HG02981 (cell line): ENCODE results near the gene CLDN5.
"Not testable (repeated sequence)": the region's sequence is repeated elsewhere in the genome, so short reads cannot be mapped to it uniquely, and the experiment has no call there.

ENCODE experiments used
- ATAC-seq: cut with Tn5 transposase; IDR thresholded peaks from one replicate; pipeline ENCODE4 v1.9.1; 2021; ENCODE audit warnings: mild to moderate bottlenecking, moderate library complexity; ENCODE audit not compliant: unreplicated experiment

Gene CLDN5

DNA sequence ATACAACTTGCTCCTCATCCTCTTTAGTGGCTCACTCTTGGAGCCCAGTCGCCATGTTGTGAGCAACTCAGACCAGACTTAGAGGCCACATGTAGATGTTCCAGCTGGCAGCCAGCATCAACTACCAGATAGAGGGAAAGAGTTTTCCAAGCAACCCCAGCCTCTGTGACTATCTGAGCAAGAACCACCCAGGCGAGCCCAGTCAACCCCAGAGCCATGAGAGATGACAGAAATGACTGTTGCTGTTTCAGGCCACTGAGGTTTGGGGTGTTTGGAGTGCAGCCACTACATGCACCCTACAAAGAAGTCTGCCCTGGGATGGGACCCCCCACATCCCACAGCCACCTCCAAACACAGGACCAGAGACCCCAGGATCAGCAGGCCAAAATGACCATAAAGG lies 24.8 kb upstream of the CLDN5 start:
- no peak for ATAC-seq

GRCh38 chr22:19548427-19548826 lies 24.2 kb upstream of the CLDN5 start:
- ATAC-seq = not testable (repeated sequence)

GRCh38 chr22:19547620-19548019 lies 23.4 kb upstream of the CLDN5 start:
- no peak for ATAC-seq

- no peak for ATAC-seq
These were observed 22.5 kb upstream of the CLDN5 start for GRCh38 chr22:19546680-19547079.

GRCh38 chr22:19545935-19546207 lies 21.7 kb upstream of the CLDN5 start:
- ATAC-seq = no peak

DNA sequence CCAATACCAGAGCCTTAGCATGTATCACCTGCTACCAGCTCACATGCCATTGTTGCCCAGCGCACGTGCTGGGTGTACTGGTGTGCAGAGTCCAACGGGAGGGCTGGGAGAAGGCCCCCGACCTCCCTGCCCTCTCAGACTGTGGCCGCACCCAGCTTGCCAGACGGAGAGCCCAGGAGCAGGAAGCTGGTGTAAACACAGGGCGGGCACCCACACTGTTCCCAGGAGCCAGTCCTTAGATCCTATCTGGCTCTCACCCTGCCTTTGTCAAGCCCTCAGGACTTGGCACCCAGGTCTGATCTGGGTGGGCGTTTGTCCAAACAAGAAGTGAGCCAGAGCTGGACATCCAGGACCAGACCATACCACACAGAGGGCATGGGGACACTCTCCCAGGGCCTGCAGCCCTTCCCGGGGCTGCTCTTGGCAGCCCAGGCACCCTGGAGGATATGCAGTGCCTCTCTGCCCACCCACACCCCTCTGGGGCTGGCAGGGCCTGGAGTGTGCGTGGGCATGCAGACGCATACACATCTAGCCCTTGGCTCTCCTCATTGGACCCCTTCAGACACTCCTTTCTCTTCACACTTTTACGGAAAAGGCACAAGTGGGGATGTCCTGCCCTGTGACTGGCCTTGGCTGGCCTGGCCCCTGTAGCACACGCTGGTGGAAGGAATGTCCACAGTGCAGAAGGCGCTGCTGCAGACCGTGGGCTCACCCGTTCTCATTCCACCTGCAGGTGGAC lies 19.9 kb upstream of the CLDN5 start:
- ATAC-seq = no peak

DNA sequence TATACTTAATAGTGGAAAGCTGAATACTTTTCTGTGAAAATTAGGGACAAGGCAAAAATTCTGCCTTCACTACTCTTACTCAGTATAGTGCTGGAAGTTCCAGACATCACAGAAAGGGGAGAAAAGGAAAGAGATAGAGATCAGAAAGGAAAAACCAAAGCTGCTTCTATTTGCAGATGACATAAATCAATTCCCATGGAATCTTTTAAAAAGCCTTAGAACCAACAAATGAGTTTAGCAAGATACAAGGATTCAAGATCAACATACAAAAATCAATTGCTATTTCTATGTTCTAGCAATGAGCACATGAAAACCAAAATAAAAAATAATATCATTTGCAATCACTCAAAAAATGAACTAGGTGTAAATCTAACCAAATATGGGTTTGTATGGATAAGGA lies 16.2 kb upstream of the CLDN5 start:
- no peak for ATAC-seq

- no peak for ATAC-seq
These were observed 13.8 kb upstream of the CLDN5 start for GRCh38 chr22:19537941-19538488.

DNA sequence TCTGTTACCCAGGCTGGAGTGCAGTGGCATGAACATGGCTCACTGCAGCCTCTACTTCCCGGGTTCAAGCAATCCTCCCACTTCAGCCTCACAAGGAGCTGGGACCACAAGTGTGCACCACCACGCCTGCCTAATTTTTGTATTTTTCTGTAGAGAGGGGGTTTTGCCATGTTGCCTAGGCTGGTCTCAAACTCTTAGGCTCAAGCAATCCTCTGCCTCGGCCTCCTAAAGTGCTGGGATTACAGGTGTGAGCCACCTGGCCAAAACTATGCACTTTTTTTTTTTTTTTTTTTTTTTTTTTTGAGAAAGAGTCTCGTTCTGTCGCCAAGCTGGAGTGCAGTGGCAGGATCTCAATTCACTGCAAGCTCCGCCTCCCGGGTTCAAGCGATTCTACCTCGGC lies 12.4 kb upstream of the CLDN5 start:
- no peak for ATAC-seq

DNA sequence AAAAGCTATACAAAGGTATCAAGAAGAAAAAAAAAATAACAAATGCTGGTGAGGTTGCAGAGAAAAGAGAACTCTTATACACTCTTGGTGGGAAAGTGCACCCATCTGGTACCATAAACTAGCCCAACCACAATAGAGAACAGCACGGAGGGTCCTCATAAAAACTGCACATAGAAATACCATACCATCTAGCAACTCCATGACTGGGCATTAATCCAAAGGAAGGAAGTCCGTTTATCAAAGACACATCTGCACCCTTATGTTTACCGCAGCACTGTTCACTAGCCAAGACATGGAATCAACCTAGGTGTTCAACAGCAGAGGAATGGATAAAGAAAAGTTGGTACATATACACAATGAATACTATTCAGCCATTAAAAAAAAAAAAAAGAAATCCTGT lies 10.8 kb upstream of the CLDN5 start:
- ATAC-seq = no peak

- no peak for ATAC-seq
These were observed 9.6 kb upstream of the CLDN5 start for GRCh38 chr22:19533857-19534256.

- ATAC-seq = no peak
These were observed 8.9 kb upstream of the CLDN5 start for GRCh38 chr22:19533049-19533626.

DNA sequence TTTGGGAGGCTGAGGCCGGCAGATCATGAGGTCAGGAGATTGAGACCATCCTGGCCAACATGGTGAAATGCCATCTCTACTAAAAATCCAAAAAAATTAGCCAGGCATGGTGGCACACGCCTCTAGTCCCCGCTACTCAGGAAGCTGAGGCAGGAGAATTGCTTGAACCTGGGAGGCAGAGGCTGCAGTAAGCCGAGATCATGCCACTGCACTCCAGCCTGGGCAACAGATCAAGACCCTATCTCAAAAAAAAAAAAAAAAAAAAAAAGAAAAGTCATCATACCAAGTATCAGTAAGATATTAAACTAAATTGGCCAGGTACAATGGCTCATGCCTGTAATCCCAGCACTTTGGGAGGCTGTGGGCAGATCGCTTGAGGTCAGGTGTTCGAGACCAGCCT lies 7.1 kb upstream of the CLDN5 start:
- not testable (repeated sequence) for ATAC-seq

DNA sequence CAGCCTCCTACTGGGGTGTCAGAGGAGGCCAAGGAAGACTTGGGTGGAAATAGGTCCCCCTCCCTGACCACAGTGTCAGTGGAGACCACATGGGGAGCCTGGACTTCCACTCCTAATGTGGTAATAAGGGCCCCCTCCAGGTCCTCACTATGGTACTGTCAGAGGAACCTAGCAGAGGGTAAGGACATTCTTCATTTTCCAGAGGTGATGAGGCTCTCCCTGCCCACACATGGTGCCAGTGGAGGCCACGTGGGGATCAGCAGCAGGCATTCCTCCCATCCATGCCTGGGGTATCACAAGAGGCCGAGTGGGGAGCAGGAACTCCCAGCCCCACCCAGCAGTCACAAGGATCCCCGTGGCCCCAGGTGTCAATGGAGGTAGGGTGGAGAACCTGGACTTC lies 6.5 kb upstream of the CLDN5 start:
- ATAC-seq = no peak

- ATAC-seq = no peak
These were observed 5.6 kb upstream of the CLDN5 start for GRCh38 chr22:19529811-19530210.

DNA sequence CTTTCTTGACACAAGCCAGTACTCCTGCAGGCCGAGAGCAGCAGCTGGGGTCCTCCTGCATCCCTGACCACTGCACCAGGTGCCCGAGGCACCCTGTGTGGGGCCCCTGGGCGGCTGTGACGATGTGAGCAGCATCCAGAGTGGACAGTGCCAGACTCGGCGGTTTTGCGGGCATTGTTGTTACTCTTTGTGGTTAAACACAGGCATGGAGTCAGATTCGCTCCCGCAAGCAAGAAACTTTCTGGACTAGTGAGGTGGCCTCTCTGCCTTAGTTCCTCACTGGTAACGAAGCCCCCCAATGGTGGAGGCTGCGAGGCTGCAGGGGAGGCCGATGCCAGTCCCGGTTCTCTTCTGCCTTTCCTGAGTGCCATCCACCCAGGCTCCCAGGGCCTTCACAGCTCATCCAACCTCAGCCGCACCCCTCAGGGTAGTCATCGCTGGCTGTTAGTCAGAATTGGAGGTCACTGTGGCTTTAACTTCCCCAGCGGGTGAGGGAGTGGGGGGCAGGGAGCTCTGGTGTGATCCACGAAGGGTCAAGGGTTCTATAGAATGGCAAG lies 3.7 kb upstream of the CLDN5 start:
- no peak for ATAC-seq

DNA sequence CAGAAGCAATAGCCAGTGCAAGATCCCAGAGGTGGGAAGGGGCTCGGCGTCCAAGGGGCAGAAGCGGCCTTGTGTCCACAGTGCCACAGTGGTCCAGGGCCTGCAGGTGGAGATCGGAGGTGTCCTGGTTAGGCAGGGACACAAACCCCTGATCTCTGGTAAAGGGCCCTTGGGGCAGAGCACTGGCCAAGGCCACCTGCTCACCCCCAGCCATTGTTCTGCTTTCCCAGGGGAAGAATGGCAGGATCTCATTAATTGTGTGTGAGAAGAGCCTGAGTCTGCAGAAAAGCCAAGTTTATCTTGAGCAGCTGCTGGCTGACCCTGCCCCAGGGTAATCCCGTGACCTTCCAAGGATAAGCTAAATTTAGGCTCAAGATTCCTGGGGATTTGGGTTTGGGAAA lies 3.1 kb upstream of the CLDN5 start:
- no peak for ATAC-seq

DNA sequence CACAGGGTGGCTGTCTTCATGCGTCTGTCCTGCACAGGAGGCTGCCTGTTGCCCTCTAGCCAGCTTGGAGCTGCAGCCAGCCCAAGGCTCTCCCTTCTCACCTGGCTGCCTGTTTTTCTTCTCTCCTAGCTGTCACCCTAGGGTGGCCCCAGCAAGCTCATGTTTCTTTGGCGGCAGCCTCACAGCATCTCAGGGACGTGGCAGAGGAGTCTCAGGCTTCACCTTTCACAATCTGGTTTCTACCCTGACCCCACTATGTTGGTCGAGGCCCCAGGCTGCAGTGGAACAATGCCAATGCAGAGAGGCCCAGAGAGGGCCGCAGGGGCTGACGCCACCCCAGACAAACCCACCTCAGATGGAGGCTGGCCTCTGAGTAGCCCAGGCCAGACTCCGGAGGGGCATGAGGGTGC lies 2.5 kb upstream of the CLDN5 start:
- no peak for ATAC-seq

GRCh38 chr22:19526076-19526701 lies 2.0 kb upstream of the CLDN5 start:
- no peak for ATAC-seq

DNA sequence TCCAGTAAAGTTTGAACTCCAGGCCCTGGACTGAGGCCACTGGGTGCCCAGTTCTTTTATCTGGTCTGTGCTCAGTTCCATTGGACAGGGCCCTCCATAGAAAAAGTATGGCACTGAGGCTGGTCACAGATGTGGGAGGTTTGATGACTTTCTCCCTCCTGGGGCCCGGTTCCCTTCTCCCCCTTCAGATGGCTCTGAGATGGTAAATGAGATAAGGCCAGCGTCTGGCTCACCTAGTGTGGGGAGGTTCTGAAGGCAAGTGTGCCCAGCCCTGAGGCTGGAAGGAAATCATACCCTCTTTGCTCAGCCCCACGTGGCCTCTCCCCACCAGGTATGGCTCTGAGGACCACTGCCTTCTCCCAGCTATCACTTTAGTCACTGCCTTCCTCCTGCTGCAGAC lies 1.5 kb upstream of the CLDN5 start:
- ATAC-seq = no peak

DNA sequence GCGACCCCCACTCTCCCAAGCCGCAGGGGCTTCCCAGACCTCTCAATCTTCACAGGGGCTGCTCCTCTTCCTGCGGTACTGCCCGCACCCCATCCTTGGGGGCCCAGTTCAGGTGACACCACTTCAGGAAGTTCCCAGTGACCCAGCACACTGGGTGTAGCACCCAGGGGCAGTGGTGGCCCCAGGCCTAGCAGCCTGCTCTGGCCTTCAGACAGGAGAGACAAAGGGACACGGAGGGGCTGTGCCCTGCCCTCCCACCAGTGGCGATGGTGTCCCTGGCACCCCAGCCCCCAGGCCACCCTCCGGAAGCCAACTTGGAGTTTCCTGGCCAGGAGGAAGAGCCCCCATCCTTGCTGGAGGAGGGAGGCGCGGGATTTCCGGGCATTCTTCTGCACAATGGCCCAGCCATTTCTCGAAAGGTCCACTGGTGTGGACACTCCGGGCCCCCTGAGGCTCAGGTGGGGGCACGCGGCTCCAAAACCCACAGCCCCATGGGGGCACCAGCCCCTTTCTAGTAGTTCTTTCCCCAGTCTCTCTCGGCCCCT lies 978 bp upstream of the CLDN5 start:
- ATAC-seq = no peak
